Karpas-422 (cell line): ENCODE results near the gene ATXN7L1. TPM values are rescaled to one million over a fixed set of nuclear protein-coding genes. Genes with fewer than 3 reads are reported as not detected.

Source experiments
- DNase-seq: peaks from one replicate; pipeline ENCODE4 v3.0.0-alpha.2; 2015
- H2AFZ ChIP-seq: fragments of 200-600 bp; sonication (generic); 2 replicates; pipeline ENCODE4 v1.6.1; 2014; ENCODE audit warnings: antibody characterized with exemption, low read length, mixed read lengths
- H3K27ac ChIP-seq: fragments of 200-600 bp; sonication (generic); 2 replicates; pipeline ENCODE4 v1.5.1; 2014; ENCODE audit warnings: mild to moderate bottlenecking, low read length, moderate library complexity
- H3K27me3 ChIP-seq: fragments of 200-600 bp; sonication (generic); 2 replicates; pipeline ENCODE4 v1.6.1; 2014; ENCODE audit warnings: low read length, mixed read lengths
- H3K36me3 ChIP-seq: fragments of 200-600 bp; sonication (generic); 2 replicates; pipeline ENCODE4 v1.6.1; 2014; ENCODE audit warnings: low read length, mixed read lengths; ENCODE audit not compliant: insufficient read depth
- H3K4me1 ChIP-seq: fragments of 200-600 bp; sonication (generic); 2 replicates; pipeline ENCODE4 v1.6.1; 2014; ENCODE audit warnings: mild to moderate bottlenecking, low read length, mixed read lengths
- H3K4me2 ChIP-seq: fragments of 200-600 bp; sonication (generic); 2 replicates; pipeline ENCODE4 v1.6.1; 2014; ENCODE audit warnings: low read length, low read depth, mild to moderate bottlenecking; ENCODE audit not compliant: poor library complexity, severe bottlenecking
- H3K4me3 ChIP-seq: fragments of 200-600 bp; sonication (generic); 2 replicates; pipeline ENCODE4 v1.5.1; 2014; ENCODE audit warnings: mild to moderate bottlenecking, antibody characterized with exemption, low read length, mixed read lengths
- H3K79me2 ChIP-seq: fragments of 200-600 bp; sonication (generic); 2 replicates; pipeline ENCODE4 v1.6.1; 2014; ENCODE audit warnings: mild to moderate bottlenecking, low read length, mixed read lengths
- H3K9ac ChIP-seq: fragments of 200-600 bp; sonication (generic); 2 replicates; pipeline ENCODE4 v1.6.0; 2014; ENCODE audit warnings: low read length
- H3K9me2 ChIP-seq: fragments of 200-600 bp; sonication (generic), shearing (Covaris generic); replicated peaks from 2 replicates; pipeline ENCODE4 v1.6.0; 2014; ENCODE audit warnings: mild to moderate bottlenecking, low read length, moderate library complexity; ENCODE audit not compliant: insufficient read depth
- H3K9me3 ChIP-seq: fragments of 300-700, 200-600 bp; sonication (generic); 2 replicates; pipeline ENCODE4 v1.6.1; 2014; ENCODE audit warnings: low read length, mixed read lengths
- H4K20me1 ChIP-seq: fragments of 200-600 bp; sonication (generic); 2 replicates; pipeline ENCODE4 v1.6.1; 2014; ENCODE audit warnings: mild to moderate bottlenecking, antibody characterized with exemption, low read length, low read depth; ENCODE audit not compliant: insufficient read depth
- total RNA-seq: library from RNA; depleted of rRNA; stranded (reverse); fragments of >200 nt; shearing (Covaris generic); gene quantifications from 2 replicates; pipeline ENCODE4 v1.2.3, GENCODE V29; 2014; ENCODE audit warnings: low replicate concordance

The ATXN7L1 gene
- total RNA-seq, 1 experiment from 2014 or later, result not detected

DNA sequence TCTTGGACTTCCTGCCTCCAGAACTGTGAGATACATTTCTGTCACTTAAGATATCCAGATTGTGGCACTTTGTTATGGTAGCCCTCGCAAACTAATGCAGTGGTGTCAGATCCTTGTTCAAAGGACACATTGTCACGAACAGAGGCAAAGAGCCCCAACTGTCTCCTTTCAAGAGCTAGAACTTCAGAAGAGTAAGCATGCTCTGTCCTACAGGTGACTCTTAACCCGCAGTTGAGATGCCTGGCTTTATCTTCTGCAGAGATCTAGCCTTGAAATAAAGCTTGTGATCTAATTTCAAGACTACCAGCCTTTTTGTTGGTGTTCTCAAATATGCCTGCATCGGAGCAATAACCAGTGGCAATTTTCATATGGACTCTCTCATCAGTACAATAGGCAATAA lies 134.4 kb downstream of the ATXN7L1 start:
- Histone ChIP-seq H3K9ac (no peak overlapping the region), H2AFZ (no peak overlapping the region), H3K36me3 (no peaks in the 10 kb centered on the region), H3K27me3 (no peaks in the 10 kb centered on the region), H3K9me2 (no peaks in the 10 kb centered on the region), H3K4me3 (no peak overlapping the region), H3K4me1 (no peaks in the 10 kb centered on the region), H3K4me2 (no peak overlapping the region), H3K27ac (no peak overlapping the region), H3K79me2 (no peaks in the 10 kb centered on the region), H3K9me3 (no peaks in the 10 kb centered on the region), H4K20me1 (no peaks in the 10 kb centered on the region)
- DNase-seq, result no peak

DNA sequence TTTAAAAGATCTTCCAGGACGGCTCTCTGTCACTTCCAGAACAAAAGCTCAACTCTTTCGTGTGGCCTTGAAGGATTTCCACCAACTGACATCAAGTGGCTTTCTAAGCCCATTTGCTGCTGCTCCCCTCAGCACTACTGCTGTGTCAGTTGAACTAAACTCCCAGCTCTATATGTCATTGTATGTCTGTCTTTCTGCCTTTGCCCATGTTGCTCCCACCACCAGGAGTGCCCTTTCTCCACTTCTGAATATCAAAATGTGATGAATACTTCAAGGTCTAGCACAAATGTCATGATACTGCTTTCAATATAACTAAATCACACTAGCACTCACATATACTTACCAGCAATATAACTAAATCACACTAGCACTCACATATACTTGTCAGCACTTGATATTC lies 138.3 kb downstream of the ATXN7L1 start:
- no peaks in the 10 kb centered on the region for H3K9me3 ChIP-seq
- peak; percentile 49 for DNase-seq
- H3K36me3 ChIP-seq, result no peaks in the 10 kb centered on the region
- no peaks in the 10 kb centered on the region for H3K4me1 ChIP-seq
- no peak overlapping the region for H3K27ac ChIP-seq
- no peaks in the 10 kb centered on the region for H3K79me2 ChIP-seq
- H3K27me3 ChIP-seq, result no peaks in the 10 kb centered on the region
- H3K4me2 ChIP-seq, result no peak overlapping the region
- no peak overlapping the region for H2AFZ ChIP-seq
- no peak overlapping the region for H3K9ac ChIP-seq
- no peaks in the 10 kb centered on the region for H4K20me1 ChIP-seq
- no peak overlapping the region for H3K4me3 ChIP-seq
- H3K9me2 ChIP-seq, result no peaks in the 10 kb centered on the region

DNA sequence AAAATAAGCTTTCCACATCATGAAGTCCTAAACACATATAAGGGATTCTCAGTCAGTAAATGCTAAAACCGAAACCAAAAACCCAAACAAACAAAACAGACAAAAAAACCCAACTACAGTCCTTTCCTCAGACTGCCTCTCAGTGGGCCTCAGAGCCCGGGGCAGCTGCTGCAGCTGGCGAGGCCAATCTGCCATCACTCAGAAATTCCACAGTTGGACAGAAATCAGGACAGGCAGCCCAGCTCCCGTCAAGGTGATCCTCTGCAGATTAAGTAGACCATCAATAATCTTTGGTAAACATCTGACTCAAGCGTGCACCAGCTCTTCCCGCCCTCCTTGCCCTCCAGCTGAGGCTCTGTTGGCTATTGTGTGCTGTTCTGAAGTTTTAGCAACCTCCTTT lies 142.2 kb downstream of the ATXN7L1 start:
- H3K9me3 ChIP-seq, result no peaks in the 10 kb centered on the region
- no peak overlapping the region for H3K4me3 ChIP-seq
- no peak overlapping the region for H3K9ac ChIP-seq
- no peaks in the 10 kb centered on the region for H3K79me2 ChIP-seq
- no peaks in the 10 kb centered on the region for H3K36me3 ChIP-seq
- H3K27ac ChIP-seq, result no peak overlapping the region
- no peak for DNase-seq
- H3K27me3 ChIP-seq, result no peaks in the 10 kb centered on the region
- H3K4me1 ChIP-seq, result no peaks in the 10 kb centered on the region
- H3K4me2 ChIP-seq, result no peak overlapping the region
- H4K20me1 ChIP-seq, result no peaks in the 10 kb centered on the region
- no peaks in the 10 kb centered on the region for H3K9me2 ChIP-seq
- H2AFZ ChIP-seq, result no peak overlapping the region

DNA sequence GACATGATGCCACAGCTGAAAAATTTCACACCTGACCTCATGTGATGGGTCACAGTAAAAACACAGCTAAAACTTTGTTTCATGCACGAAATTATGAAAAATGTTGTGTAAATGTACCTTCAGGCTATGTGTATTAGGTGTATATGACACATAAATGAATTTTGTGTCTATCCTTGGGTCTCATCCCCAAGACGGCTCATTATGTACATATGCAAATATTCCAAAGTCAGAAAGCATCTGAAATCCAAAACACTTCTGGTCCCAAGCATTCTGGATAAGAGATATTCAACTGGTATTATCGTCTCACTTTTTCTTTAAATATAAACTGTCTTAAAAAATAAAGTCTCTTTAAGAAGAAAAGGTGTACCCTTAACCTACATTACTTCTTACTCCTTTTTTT lies 145.4 kb downstream of the ATXN7L1 start:
- Histone ChIP-seq H3K4me2 (no peak overlapping the region), H4K20me1 (no peaks in the 10 kb centered on the region), H3K27ac (no peak overlapping the region), H3K9ac (no peak overlapping the region), H3K27me3 (no peaks in the 10 kb centered on the region), H2AFZ (no peak overlapping the region), H3K79me2 (no peaks in the 10 kb centered on the region), H3K9me3 (no peaks in the 10 kb centered on the region), H3K4me3 (no peak overlapping the region), H3K9me2 (no peaks in the 10 kb centered on the region), H3K4me1 (no peaks in the 10 kb centered on the region), H3K36me3 (no peaks in the 10 kb centered on the region)
- no peak for DNase-seq

DNA sequence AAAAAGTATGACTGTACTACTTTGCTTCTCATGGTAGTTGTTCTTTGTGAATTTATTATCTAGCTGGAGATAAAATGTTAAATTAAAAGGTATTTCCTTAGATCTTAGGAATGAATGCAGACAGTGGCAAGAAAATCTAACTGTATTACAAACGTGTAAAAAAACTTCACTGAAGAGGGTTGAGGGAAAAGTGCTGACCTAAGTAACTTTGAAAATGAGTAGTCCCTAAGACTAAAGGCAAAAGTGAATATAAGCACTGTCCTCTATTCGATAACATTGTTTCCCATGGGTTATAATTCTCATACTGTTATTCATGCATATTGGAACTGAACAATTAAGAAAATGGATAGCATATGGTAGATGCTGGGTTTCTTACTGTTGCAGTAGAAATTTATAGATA lies 148.4 kb downstream of the ATXN7L1 start:
- H3K36me3 ChIP-seq, result no peaks in the 10 kb centered on the region
- no peaks in the 10 kb centered on the region for H4K20me1 ChIP-seq
- H3K9ac ChIP-seq, result no peak overlapping the region
- no peaks in the 10 kb centered on the region for H3K9me2 ChIP-seq
- no peak overlapping the region for H3K27ac ChIP-seq
- H3K4me3 ChIP-seq, result no peak overlapping the region
- no peak for DNase-seq
- no peak overlapping the region for H2AFZ ChIP-seq
- H3K4me2 ChIP-seq, result no peak overlapping the region
- H3K79me2 ChIP-seq, result no peaks in the 10 kb centered on the region
- H3K4me1 ChIP-seq, result no peaks in the 10 kb centered on the region
- H3K9me3 ChIP-seq, result no peaks in the 10 kb centered on the region
- no peaks in the 10 kb centered on the region for H3K27me3 ChIP-seq

DNA sequence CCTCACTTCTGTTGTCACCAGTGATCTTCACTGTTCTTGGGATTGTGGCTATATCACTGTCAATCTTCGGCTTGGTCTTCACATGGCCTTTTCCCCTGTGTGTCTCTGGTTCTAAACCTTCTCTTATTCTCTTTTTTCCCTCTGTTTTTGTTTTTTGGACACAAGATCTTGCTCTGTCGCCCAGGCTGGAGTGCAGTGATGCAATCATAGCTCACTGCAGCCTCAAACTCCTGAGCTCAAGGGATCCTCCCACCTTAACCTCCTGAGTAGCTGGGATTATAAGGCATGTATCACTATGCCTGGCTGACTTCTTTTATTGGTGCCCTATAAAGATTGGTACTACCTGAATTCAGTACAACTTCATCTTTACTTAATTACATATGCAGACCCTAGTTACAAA lies 151.7 kb downstream of the ATXN7L1 start:
- DNase-seq, result no peak
- H3K36me3 ChIP-seq, result no peaks in the 10 kb centered on the region
- H3K4me2 ChIP-seq, result no peak overlapping the region
- no peaks in the 10 kb centered on the region for H4K20me1 ChIP-seq
- no peak overlapping the region for H3K4me3 ChIP-seq
- H3K27me3 ChIP-seq, result no peaks in the 10 kb centered on the region
- H3K27ac ChIP-seq, result no peak overlapping the region
- no peak overlapping the region for H3K9ac ChIP-seq
- H3K79me2 ChIP-seq, result no peaks in the 10 kb centered on the region
- H3K4me1 ChIP-seq, result no peaks in the 10 kb centered on the region
- H3K9me2 ChIP-seq, result no peaks in the 10 kb centered on the region
- no peak overlapping the region for H2AFZ ChIP-seq
- no peaks in the 10 kb centered on the region for H3K9me3 ChIP-seq

DNA sequence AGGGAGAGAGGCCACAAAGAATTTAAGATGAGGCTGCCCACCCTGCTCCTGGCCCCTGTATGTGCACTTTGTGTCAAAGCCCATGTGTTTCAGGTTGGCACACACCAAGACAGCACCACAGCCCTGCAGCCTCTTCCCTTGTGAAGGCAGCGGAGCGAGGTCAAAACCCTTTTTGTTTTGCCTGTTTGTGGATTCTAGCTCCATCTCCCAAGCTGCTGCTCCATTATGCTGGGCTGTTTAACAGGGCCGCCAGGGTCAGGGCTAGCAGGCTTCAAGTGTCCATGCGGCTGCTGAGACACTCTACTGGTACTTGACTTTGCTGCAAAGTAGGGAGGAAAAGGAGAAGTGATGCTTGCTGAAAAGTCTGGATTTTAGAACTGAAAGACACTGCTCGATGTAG lies 152.8 kb downstream of the ATXN7L1 start:
- Histone ChIP-seq H3K4me3 (no peak overlapping the region), H4K20me1 (no peaks in the 10 kb centered on the region), H3K9me2 (no peaks in the 10 kb centered on the region), H3K27ac (no peak overlapping the region), H3K9ac (no peak overlapping the region), H3K9me3 (no peaks in the 10 kb centered on the region), H3K27me3 (no peaks in the 10 kb centered on the region), H3K36me3 (no peaks in the 10 kb centered on the region), H3K79me2 (no peaks in the 10 kb centered on the region), H2AFZ (no peak overlapping the region), H3K4me2 (no peak overlapping the region), H3K4me1 (no peaks in the 10 kb centered on the region)
- DNase-seq, result no peak

DNA sequence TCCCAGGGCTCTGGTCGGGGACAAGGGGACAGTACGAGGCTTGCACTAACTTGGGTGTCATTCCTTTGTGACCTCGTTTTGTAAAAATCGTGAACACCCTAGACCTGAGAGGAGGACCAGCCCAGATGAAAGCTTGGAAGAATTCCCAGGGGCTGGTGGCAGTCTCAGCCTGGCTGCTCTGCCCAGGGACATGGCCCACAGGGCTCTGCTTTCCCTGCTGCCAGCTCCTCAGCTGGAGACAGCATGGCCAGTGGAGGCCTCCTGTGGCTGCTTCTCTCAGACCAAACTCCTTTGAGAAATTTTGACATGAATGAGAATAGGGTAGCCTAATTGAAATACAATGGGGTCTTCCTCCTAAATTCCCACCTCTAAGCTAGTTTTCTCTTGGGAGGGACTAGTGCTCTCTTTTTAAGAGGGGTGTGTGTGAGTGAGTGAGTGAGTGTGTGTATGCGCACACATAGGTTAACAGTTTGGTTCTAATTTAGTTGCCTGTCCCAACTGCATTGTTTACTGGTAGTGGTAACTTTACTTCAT lies 154.8 kb downstream of the ATXN7L1 start:
- Histone ChIP-seq H3K4me2 (no peak overlapping the region), H3K9me3 (no peaks in the 10 kb centered on the region), H3K27me3 (no peaks in the 10 kb centered on the region), H3K4me3 (no peak overlapping the region), H4K20me1 (no peaks in the 10 kb centered on the region), H3K9me2 (no peaks in the 10 kb centered on the region), H3K9ac (no peak overlapping the region), H3K36me3 (no peaks in the 10 kb centered on the region), H3K27ac (no peak overlapping the region), H2AFZ (no peak overlapping the region), H3K4me1 (no peaks in the 10 kb centered on the region), H3K79me2 (no peaks in the 10 kb centered on the region)
- no peak for DNase-seq

DNA sequence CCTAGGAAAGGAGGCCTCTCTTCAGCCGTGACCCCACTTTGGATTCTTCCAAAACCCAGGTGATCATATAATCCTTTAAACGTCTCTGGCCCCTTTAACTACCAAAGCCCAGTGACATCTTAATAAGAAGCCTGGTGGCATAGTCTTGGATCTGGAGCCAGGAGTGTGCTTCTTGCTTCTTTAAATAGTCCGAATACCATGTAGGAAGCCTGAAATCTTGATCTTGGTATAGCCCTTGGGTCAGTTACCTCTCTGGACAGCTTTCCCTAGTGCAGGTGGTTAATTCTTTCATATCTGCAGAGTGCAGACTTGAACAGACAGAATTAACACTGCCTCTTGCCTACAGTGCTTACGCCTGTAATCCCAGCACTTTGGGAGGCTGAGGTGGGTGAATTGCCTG lies 156.5 kb downstream of the ATXN7L1 start:
- no peak overlapping the region for H3K27ac ChIP-seq
- H3K9ac ChIP-seq, result no peak overlapping the region
- H3K36me3 ChIP-seq, result no peaks in the 10 kb centered on the region
- no peaks in the 10 kb centered on the region for H4K20me1 ChIP-seq
- H3K79me2 ChIP-seq, result no peaks in the 10 kb centered on the region
- H2AFZ ChIP-seq, result no peak overlapping the region
- H3K4me2 ChIP-seq, result no peak overlapping the region
- H3K4me3 ChIP-seq, result no peak overlapping the region
- no peaks in the 10 kb centered on the region for H3K27me3 ChIP-seq
- no peaks in the 10 kb centered on the region for H3K9me3 ChIP-seq
- no peaks in the 10 kb centered on the region for H3K9me2 ChIP-seq
- no peak for DNase-seq
- H3K4me1 ChIP-seq, result no peaks in the 10 kb centered on the region
